ENCODE measurements around the gene LGALS9B. TPM values are rescaled to one million over a fixed set of nuclear protein-coding genes. Genes with fewer than 3 reads are reported as not detected.
"Not testable (repeated sequence)": the region's sequence is repeated elsewhere in the genome, so short reads cannot be mapped to it uniquely, and the experiment has no call there.

The LGALS9B gene
- total RNA-seq, 4 donors from 2014 or later: 2.9 to 20.8 (median 13.0) TPM

- DNase-seq; intact Hi-C loops (cut with DNase I); H3K36me3 ChIP-seq; H3K4me3 ChIP-seq; H3K27me3 ChIP-seq; H3K27ac ChIP-seq; H3K4me1 ChIP-seq; H3K9me3 ChIP-seq: not testable (repeated sequence)
- WGBS, 2 donors: 80 to 85% methylated on average over 2 of the region's 2 CpGs
Observed at GRCh38 chr17:20427264-20427663, 40.1 kb downstream of the LGALS9B start.

DNA sequence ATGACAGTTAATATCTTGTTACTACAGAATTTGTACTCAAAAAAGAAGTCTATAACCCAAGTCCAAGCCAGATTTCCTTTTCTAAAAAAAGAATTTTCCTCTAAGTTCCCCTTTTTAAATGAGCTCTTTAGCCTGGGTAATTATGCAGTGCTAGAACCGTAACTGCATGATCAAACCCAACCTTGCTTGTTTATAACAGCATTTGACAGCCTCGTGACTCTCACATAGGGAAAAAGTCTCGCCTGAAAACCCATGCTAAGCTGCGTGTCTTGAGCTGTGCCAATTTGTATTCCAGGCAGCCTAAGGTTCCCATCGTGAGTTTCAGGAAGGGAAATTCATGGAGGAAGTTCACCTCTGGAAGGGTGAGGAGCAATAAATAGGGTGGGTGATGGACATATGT is 44.5 kb downstream of the LGALS9B start:
- H3K27ac ChIP-seq; H3K4me3 ChIP-seq; H3K27me3 ChIP-seq; intact Hi-C loops (cut with DNase I); H3K4me1 ChIP-seq; H3K9me3 ChIP-seq; H3K36me3 ChIP-seq; DNase-seq: not testable (repeated sequence)
- no CpG with 5 or more reads among the region's 5 CpGs for WGBS, 2 donors

DNA sequence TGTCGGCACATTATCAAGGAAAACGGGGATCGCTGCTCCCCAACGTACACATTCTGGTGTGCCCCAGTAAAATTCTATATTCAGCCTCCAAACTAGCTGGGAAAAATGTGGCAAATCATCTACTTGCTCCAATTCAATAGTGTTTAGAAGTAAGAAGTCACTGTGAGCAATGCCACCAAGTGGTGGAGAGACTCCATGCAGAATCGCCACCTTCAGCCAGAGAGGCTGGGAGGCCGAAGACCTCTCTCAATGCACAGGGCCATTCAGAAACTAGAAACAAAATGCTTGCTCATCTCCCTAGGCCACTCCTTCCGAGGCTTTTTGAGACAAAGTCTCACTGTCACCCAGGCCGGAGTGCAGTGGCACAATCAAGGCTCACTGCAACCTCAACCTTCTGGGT is 48.5 kb downstream of the LGALS9B start:
- DNase-seq; H3K27me3 ChIP-seq; H3K9me3 ChIP-seq; H3K4me1 ChIP-seq; H3K27ac ChIP-seq; H3K4me3 ChIP-seq; intact Hi-C loops (cut with DNase I); H3K36me3 ChIP-seq: not testable (repeated sequence)
- WGBS, 2 donors: 90% methylated on average over 2 of the region's 8 CpGs; no CpG with 5 or more reads in 1 of the 2 donors
- TF ChIP-seq, protein P1, sequence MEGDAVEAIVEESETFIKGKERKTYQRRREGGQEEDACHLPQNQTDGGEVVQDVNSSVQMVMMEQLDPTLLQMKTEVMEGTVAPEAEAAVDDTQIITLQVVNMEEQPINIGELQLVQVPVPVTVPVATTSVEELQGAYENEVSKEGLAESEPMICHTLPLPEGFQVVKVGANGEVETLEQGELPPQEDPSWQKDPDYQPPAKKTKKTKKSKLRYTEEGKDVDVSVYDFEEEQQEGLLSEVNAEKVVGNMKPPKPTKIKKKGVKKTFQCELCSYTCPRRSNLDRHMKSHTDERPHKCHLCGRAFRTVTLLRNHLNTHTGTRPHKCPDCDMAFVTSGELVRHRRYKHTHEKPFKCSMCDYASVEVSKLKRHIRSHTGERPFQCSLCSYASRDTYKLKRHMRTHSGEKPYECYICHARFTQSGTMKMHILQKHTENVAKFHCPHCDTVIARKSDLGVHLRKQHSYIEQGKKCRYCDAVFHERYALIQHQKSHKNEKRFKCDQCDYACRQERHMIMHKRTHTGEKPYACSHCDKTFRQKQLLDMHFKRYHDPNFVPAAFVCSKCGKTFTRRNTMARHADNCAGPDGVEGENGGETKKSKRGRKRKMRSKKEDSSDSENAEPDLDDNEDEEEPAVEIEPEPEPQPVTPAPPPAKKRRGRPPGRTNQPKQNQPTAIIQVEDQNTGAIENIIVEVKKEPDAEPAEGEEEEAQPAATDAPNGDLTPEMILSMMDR (IDR thresholded peaks at IDR 0.05): peak in 1 of 6 experiments; percentile 4

- H3K27ac ChIP-seq; intact Hi-C loops (cut with DNase I); DNase-seq; H3K4me3 ChIP-seq; H3K4me1 ChIP-seq; H3K36me3 ChIP-seq; H3K9me3 ChIP-seq; H3K27me3 ChIP-seq: not testable (repeated sequence)
- WGBS, 2 donors: 92 to 100% methylated on average over 1 of the region's 7 CpGs
Observed at GRCh38 chr17:20417492-20418080, 49.8 kb downstream of the LGALS9B start.

GRCh38 chr17:20416381-20416911 is 50.9 kb downstream of the LGALS9B start:
- H3K36me3 ChIP-seq; H3K9me3 ChIP-seq; H3K4me1 ChIP-seq; H3K27ac ChIP-seq; H3K4me3 ChIP-seq; intact Hi-C loops (cut with DNase I); H3K27me3 ChIP-seq; DNase-seq: not testable (repeated sequence)
- 89% methylated on average over 4 of the region's 8 CpGs; no CpG with 5 or more reads in 1 of the 2 donors for WGBS, 2 donors

GRCh38 chr17:20415479-20415878 is 51.9 kb downstream of the LGALS9B start:
- intact Hi-C loops (cut with DNase I); H3K4me3 ChIP-seq; H3K27me3 ChIP-seq; DNase-seq; H3K9me3 ChIP-seq; H3K4me1 ChIP-seq; H3K27ac ChIP-seq; H3K36me3 ChIP-seq: not testable (repeated sequence)
- WGBS, 2 donors: no CpG with 5 or more reads among the region's 5 CpGs

DNA sequence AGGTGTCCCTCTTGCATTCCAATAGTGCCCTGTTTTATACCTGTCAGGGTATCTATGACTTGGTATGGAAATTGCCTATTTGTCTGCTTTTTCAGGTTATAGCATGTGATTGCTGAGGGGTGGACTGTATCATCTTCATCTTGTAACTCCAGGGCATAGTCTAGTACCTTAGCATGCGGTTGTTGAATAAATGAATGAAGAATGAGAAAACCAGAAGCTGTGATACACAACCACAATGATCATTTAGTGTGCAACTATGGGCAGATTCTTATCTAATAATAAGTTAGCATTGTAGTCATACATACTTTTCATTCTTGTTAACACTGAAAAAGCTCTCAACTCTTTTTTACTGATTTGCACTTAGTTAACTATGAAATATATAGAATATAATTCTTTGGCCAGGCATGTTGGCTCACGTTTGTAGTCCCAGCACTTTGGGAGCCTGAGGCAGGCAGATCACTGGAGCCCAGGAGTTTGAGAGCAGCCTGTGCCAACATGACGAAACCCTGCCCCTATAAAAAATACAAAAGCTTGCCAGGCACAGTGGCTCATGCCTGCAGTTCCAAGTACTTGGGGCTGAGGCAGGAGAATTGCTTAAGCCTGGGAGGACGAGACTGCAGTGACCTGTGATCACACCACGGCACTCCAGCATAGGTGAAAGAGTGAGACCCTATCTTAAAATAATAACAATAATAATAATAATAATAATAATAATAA is 65.9 kb downstream of the LGALS9B start:
- H3K4me1 ChIP-seq; H3K4me3 ChIP-seq; H3K9me3 ChIP-seq; H3K36me3 ChIP-seq; DNase-seq; H3K27ac ChIP-seq; H3K27me3 ChIP-seq; intact Hi-C loops (cut with DNase I): not testable (repeated sequence)
- WGBS, 2 donors: 28 to 50% methylated on average over 1 to 2 of the region's 5 CpGs

DNA sequence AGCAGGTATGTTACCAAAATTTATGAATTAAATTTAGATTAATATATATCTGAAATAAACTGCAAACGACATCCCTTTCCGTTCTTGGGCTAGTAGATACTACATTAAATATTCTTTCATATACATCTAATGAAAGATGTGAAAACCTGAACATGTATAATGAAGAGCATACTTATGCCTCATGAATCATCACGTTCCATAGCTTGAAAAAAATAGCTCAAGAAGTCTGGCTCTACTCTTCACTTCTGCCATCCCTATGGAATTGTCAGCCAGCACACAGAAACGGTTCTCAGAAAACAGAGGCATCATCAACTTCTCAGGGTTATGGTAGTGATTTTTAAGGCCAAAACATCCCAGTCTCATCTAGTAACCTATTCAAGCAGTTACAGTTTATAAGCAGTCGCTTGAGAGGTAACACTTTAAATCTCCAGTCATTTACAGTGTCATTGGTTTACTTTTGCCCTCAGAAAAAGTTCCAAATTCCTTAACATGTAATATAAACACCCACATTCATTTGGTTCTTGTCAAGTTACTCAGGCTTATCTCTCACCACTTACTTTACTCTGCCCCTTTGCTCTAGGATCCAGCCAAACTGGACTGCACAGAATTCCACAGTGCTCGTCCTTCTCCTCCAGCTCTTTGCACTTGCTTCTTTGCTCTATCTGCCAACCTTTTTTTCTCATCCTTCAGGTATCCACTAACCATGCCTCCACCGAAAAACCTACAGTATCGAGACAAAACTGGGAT is 66.6 kb downstream of the LGALS9B start:
- H3K36me3 ChIP-seq; H3K27me3 ChIP-seq; H3K27ac ChIP-seq; DNase-seq; H3K4me1 ChIP-seq; intact Hi-C loops (cut with DNase I); H3K9me3 ChIP-seq; H3K4me3 ChIP-seq: not testable (repeated sequence)
- WGBS, 2 donors: 40 to 70% methylated on average over 3 to 4 of the region's 8 CpGs

Small RNA genes within 50 kb of the gene (small RNA-seq; reads per million reads assigned to genes)
- gene YWHAEP3: 0 reads per million in 4 donors

Other genes with a start within 250 kb of the LGALS9B start
- gene CDRT15L2, start 112.2 kb upstream of the LGALS9B start, total RNA-seq: not detected